OCI-LY7 (cell line): Measurements from ENCODE around the gene B3GLCT.

ENCODE experiments used
- EZH2phosphoT487 ChIP-seq: fragments of 200-600 bp; sonication (generic); IDR thresholded peaks from 2 replicates; pipeline ENCODE4 v1.6.1; 2018; ENCODE audit warnings: low read depth, borderline replicate concordance, mild to moderate bottlenecking, mixed run types, antibody characterized with exemption, low read length, moderate library complexity, mixed read lengths
- TF ChIP-seq, protein P1 (sequence below): fragments of 200-600 bp; sonication (generic); conservative IDR thresholded peaks from 2 replicates; pipeline ENCODE4 v1.5.1; 2014; ENCODE audit warnings: mild to moderate bottlenecking, antibody characterized with exemption, low read length, moderate library complexity, mixed read lengths

DNA sequence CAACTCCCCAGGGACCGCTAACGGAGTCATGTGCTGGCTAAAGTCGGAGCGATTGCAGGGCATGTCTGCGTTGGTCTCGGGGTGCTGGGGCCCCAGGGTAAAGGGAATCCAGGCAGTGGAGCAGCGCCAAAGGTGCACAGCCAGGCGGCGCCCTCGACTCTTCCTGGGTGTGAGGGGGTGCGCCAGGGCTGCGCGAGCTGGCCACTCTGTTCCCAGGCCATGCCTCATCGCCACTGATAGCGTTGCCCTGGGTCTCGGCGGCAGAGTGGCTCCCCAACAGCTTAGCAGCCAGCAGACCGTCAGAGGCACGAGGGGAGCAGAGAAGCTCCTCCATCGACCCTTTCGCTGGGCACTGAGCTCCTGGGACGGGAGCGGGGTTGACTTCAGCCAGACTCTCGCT, 152.7 kb downstream of the B3GLCT start:
- TF ChIP-seq, protein P1, sequence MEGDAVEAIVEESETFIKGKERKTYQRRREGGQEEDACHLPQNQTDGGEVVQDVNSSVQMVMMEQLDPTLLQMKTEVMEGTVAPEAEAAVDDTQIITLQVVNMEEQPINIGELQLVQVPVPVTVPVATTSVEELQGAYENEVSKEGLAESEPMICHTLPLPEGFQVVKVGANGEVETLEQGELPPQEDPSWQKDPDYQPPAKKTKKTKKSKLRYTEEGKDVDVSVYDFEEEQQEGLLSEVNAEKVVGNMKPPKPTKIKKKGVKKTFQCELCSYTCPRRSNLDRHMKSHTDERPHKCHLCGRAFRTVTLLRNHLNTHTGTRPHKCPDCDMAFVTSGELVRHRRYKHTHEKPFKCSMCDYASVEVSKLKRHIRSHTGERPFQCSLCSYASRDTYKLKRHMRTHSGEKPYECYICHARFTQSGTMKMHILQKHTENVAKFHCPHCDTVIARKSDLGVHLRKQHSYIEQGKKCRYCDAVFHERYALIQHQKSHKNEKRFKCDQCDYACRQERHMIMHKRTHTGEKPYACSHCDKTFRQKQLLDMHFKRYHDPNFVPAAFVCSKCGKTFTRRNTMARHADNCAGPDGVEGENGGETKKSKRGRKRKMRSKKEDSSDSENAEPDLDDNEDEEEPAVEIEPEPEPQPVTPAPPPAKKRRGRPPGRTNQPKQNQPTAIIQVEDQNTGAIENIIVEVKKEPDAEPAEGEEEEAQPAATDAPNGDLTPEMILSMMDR, result no peak
- no peak for TF ChIP-seq EZH2phosphoT487
